ENCODE data around the gene TCN2.
"Not testable (repeated sequence)": the region's sequence is repeated elsewhere in the genome, so short reads cannot be mapped to it uniquely, and the experiment has no call there.

TCN2 gene

GRCh38 chr22:30580896-30581295 lies 26.1 kb upstream of the TCN2 start:
- no peak for FAIRE-seq

DNA sequence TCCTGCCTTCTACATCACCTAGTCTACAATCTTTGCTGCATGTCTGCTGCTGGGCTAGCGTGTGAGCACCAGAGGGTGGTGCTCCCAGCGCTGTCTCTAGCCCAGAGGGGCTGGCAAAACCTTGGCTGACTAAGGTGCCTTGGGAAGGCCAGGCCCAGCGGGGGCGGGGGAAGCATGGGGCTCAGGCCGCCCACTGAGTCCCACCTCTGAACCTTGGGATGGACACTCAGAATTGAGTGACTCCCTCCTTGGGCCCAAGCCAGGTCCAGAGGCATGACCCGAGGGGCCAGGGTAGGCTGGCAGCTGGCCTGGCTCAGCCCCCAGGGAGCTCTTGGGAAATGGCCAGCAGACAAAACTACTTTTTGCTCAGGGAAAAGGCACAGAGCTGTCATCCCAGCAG lies 24.9 kb upstream of the TCN2 start:
- no peak for FAIRE-seq

DNA sequence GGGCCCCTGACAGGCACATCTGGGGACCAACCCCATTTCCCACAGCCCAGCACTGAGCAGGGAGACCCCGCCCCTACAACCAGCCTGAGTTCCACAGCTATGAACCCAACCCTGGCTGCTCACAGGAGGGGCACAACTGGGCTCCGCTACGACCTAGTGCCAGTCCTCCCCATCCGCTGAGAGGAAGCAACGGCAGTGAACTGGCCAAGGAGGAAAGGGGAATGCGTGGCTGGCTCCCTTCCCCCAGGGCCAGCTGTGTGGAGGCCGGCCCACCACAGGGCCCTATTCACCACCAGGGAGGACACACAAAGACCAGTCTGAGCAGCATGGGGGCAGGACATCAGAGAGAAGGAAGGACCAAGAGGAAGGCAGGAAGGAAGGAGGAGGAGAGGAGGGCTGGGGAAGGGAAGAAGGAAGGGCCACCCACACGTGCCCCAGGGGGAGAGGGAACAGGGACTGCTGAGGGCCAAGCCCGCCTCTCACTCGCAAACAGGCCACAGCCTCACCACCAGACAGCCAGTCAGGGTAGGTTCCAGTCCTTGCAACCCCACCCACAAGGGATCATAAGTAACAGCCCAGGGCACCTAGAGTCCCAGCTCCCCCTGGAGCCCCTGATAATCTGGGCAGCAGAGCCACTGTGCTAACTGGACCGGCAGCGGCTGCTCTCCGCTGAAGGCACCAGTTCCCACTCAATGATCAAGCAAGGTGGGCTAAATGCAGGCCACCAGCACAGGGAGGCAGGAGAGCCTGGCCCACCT lies 24.0 kb upstream of the TCN2 start:
- FAIRE-seq, result no peak

GRCh38 chr22:30584441-30584840 lies 22.5 kb upstream of the TCN2 start:
- no peak for FAIRE-seq

GRCh38 chr22:30586414-30586813 lies 20.6 kb upstream of the TCN2 start:
- FAIRE-seq, result no peak

DNA sequence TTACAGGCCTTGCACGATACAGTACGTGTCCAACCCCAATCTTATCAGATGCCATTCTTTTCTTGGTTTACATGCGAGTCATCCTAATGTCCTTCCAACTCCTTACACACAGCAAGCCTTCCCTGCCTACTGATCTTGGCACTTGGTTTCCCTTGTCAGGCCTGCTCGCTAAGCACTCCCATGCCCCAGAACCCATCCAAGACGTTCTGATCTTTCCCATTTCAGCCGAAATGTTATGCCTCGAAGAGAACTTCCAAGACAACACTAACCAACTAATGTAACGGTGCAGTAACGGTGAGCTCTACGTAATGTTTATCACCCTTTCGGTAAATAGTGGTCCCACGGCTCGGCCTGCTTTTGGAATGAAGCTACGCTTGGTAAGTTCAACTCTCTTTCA lies 15.8 kb upstream of the TCN2 start:
- no peak for FAIRE-seq

DNA sequence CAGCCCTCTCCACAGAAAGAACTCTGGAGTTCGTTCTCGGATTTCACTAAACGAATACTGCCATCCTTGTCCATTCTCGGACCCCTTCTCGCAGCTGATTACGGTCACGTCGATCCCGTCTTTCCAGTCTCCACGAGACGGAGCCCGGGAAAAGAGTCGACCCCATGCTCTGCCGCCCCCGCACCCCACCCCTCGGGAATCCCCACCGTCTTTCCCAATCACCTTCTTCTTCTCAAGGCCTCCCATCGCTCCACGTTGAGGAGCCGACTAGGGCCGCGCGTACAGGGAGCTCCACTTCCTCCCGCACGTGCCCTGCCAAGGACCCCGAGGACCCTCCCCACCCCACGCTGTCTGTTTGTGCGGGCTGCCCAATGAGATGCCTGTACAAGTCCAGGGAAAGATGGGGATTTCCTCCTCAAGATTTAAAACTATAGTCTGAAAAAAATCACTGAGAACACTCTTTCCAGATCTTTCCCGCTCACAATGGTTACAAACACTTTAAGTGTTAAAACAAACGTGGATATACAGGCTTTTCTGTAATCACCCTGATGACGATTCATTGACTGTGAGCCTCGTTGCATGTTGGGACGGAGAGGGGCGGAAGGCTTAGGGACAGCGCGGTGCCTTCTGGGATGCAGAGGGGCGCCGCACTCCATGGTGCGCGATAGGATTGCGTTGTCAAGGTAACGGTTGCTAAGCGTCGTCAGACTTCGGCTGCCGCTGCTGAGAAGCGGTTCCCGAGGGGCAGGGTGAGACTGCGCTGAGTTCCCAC lies 15.2 kb upstream of the TCN2 start, which contains the start of gene PES1:
TSS of gene PES1 (minus strand) at position 323 of the 772 bp plus-strand sequence. CDS start at position 246, 77 bp downstream.
- FAIRE-seq, result peak; percentile 94

DNA sequence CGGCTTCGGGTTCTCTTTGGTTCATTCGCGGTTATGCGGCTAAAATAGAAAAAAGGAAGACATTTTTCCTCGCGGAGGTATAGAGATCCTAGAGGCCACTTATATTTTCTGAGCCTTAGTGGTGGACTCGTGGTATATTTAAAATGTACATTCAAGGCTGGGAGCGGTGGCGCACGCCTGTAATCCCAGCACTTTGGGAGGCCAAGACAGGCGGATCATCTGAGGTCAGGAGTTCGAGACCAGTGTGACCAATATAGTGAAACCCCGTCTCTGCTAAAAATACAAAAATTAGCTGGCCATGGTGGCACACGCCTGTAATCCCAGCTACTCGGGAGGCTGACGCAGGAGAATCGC lies 14.6 kb upstream of the TCN2 start:
- not testable (repeated sequence) for FAIRE-seq

GRCh38 chr22:30596199-30596598 lies 10.8 kb upstream of the TCN2 start:
- FAIRE-seq, result no peak

- no peak for FAIRE-seq
These were observed 10.1 kb upstream of the TCN2 start for GRCh38 chr22:30596886-30597285.

DNA sequence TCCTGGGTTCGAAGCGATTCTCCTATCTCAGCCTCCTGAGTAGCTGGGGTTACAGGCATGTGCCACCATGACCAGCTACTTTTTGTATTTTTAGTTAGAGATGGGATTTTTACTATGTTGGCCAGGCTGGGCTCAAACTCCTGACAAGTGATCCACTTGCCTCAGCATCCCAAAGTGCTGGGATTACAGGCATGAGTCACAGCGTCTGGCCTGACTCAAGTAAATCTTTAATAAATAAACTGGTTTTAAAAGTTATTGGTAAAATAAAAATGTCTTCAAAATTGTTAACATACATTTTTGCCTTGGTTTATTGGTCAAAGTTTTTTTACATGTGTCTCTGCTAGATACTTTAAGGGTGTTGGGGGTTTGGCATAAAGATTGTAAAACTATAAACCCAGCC lies 8.0 kb upstream of the TCN2 start:
- FAIRE-seq, result peak; percentile 89

DNA sequence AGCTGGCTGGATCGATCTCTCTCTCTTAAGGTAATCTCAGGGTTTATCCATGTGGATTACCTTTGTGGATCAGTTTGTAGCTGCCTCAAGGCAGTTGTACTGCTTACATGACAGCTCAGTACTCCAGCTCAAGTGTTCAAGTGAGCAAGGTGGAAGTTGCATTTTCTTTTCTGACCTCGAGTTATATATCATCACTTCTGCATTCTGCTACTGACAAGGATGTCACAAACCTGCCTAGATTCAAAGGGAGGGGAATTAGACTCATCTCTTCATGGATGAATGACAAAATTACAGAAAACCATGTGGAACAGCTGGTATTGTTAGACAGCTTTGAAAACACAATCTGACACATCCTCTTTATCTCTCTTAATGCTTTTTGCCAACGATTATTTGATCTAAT lies 6.1 kb upstream of the TCN2 start:
- FAIRE-seq, result no peak

GRCh38 chr22:30601464-30601863 lies 5.5 kb upstream of the TCN2 start:
- no peak for FAIRE-seq

- FAIRE-seq, result no peak
These were observed 4.9 kb upstream of the TCN2 start for GRCh38 chr22:30602049-30602448.

- no peak for FAIRE-seq
These were observed 3.2 kb upstream of the TCN2 start for GRCh38 chr22:30603801-30604200.

GRCh38 chr22:30604723-30605122 lies 2.3 kb upstream of the TCN2 start:
- no peak for FAIRE-seq

DNA sequence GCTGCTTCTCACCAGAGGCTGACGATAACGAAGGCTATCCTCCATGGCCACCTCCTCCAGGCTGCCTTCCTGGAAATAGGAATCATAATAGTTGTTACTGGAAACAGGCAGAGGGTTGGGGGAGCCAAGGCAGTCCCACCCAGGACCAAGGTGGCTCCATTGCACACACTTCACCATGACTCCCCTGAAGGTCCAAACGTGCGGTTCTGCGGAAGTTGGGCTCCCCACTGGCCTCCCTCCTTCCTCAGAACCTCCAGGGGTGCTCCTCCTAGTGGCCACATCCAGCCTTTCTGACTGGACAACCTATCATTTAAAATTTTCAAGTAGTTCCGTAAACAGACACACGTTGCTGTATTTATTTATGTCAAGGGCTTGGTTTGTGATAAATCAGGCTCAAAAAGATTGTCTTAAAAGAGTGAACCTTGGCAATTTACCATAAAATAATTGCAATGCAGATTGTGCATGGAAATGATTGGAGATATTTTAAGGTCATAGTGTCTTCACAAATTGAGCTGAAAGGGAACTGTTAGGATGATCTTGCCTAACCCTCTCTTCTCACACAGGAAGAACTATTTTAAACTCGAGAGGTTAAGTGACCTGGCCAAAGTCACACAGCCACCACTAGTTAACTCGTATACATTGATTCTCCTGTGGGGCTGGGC lies 1.4 kb upstream of the TCN2 start:
- FAIRE-seq, result no peak

- no peak for FAIRE-seq
These were observed 441 bp downstream of the TCN2 start for GRCh38 chr22:30607300-30607930.

- FAIRE-seq, result no peak
These were observed 965 bp downstream of the TCN2 start for GRCh38 chr22:30607939-30608338.

GRCh38 chr22:30609260-30610185 lies 2.5 kb downstream of the TCN2 start:
- FAIRE-seq, result no peak

GRCh38 chr22:30610299-30610698 lies 3.3 kb downstream of the TCN2 start:
- FAIRE-seq, result no peak

DNA sequence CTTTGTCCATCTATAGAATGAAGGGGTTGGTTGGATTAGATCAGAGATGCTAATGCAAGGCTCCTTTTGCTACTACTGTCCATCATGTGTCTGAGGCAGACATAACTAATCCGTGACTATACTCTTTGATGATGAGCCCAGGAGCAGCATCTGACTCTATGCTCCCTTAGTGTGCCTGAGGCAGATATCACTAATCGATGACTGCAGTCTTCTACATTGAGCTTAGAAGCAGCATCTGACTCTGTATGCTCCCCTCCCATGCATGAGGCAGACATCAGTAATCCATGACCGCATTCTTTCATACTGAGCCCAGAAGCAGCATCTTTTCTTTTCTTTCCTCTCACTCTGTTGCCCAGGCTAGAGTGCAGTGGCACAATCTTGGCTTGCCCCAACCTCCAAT lies 4.2 kb downstream of the TCN2 start:
- FAIRE-seq, result no peak

All from islet of Langerhans (tissue), 1 donor.